HepG2 (cell line): ENCODE measurements around the gene DHRS12. TPM values are rescaled to one million over a fixed set of nuclear protein-coding genes. Genes with fewer than 3 reads are reported as not detected.

Source experiments
- ATAC-seq: fragments of 200-7000 bp; cut with Tn5 transposase; 3 replicates; pipeline ENCODE4 v1.9.1; 2020; ENCODE audit warnings: mild to moderate bottlenecking, moderate library complexity
- BruUV-seq: library from RNA; stranded (reverse); fragments of 400-500 nt; replicated peaks from 2 replicates; lab custom pipeline; 2021; lab: Mats Ljungman, UMichigan
- CTCF ChIA-PET: fragments of 300-600 bp; formaldehyde crosslinking; extraction: SDS; loops from one replicate; lab custom pipeline; 2021; ENCODE audit warnings: low total read pairs, inconsistent platforms, low intra/inter-chr PET ratio; lab: Yijun Ruan, JAX
- POLR2A ChIA-PET: fragments of 350-600 bp; sonication (Branson Sonifier 250); formaldehyde crosslinking; loops from one replicate; lab custom pipeline; 2020; ENCODE audit warnings: antibody characterized with exemption, inconsistent platforms; lab: Yijun Ruan, JAX
- DNase-seq: peaks from one replicate; pipeline ENCODE4 v3.0.0-alpha.2; 2015; ENCODE audit warnings: low spot score
- FAIRE-seq: peaks from 3 replicates; lab custom pipeline; 2011; peaks lifted over from hg19 to GRCh38; lab: Jason Lieb, UNC
- H2AFZ ChIP-seq: one replicate; pipeline ENCODE4 v1.6.1; 2011; ENCODE audit warnings: low read length, inconsistent platforms
- H3K27ac ChIP-seq: fragments of 300-600 bp; 3 replicates; pipeline ENCODE4 v1.8.0; 2011; ENCODE audit warnings: mixed run types, mild to moderate bottlenecking, mixed read lengths, low read length, inconsistent platforms; ENCODE audit not compliant: insufficient read depth; ENCODE audit errors: extremely low read length
- H3K27me3 ChIP-seq, 2 experiments: fragments of 200-600 bp in 1 of 2; 2 replicates in 1 of 2; 3 replicates in 1 of 2; pipeline versions ENCODE4 v1.6.0 to v1.8.0; 2011; ENCODE audit warnings: low read length in 2 of 2, mild to moderate bottlenecking in 2 of 2, moderate library complexity in 2 of 2, inconsistent platforms in 1 of 2; ENCODE audit not compliant: insufficient read depth in 2 of 2, control insufficient read depth in 1 of 2
- H3K36me3 ChIP-seq, 2 experiments: fragments of 200-600 bp in 1 of 2; replicated peaks in 1 of 2; 2 replicates in 1 of 2; 3 replicates in 1 of 2; pipeline versions ENCODE4 v1.5.1 to v1.8.0; 2011; ENCODE audit warnings: low read length in 2 of 2, inconsistent platforms in 1 of 2; ENCODE audit not compliant: insufficient read depth in 2 of 2, control insufficient read depth in 1 of 2
- H3K4me1 ChIP-seq: 2 replicates; pipeline ENCODE4 v1.5.1; 2012; ENCODE audit warnings: low read length, inconsistent platforms; ENCODE audit not compliant: insufficient read depth
- H3K4me2 ChIP-seq: 2 replicates; pipeline ENCODE4 v1.6.0; 2011; ENCODE audit warnings: low read depth, low read length, inconsistent platforms
- H3K4me3 ChIP-seq, 3 experiments: fragments of 200-600 bp in 1 of 3; sonication (generic), shearing (Covaris generic) in 1 of 3; replicated peaks in 1 of 3; 2 replicates each; pipeline ENCODE4 v1.5.1; 2011 to 2016; ENCODE audit warnings: low read length in 3 of 3, inconsistent platforms in 2 of 3, low read depth in 2 of 3, mild to moderate bottlenecking in 2 of 3, control low read depth in 1 of 3, mixed read lengths in 1 of 3; ENCODE audit not compliant: insufficient read depth in 1 of 3
- H3K79me2 ChIP-seq: one replicate; pipeline ENCODE4 v1.6.1; 2011; ENCODE audit warnings: low read length, inconsistent platforms; ENCODE audit not compliant: insufficient read depth
- H3K9ac ChIP-seq: 2 replicates; pipeline ENCODE4 v1.6.0; 2011; ENCODE audit warnings: mild to moderate bottlenecking, low read depth, low read length, inconsistent platforms; ENCODE audit not compliant: insufficient read depth
- H3K9me3 ChIP-seq: 2 replicates; pipeline ENCODE4 v1.5.1; 2012; ENCODE audit warnings: mild to moderate bottlenecking, low read length
- H4K20me1 ChIP-seq: 2 replicates; pipeline ENCODE4 v1.6.0; 2011; ENCODE audit warnings: inconsistent platforms, mild to moderate bottlenecking, low read length, moderate library complexity; ENCODE audit not compliant: insufficient read depth
- BATF2 ChIP-seq: sonication (generic); formaldehyde crosslinking; IDR thresholded peaks from 2 replicates; pipeline ENCODE4 v1.8.0; 2022; ENCODE audit warnings: mild to moderate bottlenecking, missing genetic modification reagents, moderate library complexity
- MAFF ChIP-seq: IDR thresholded peaks from 2 replicates; pipeline ENCODE4 v1.6.1; 2011; ENCODE audit warnings: low read depth, low read length, improper control_type of control experiment
- MXI1 ChIP-seq: IDR thresholded peaks from 3 replicates; pipeline ENCODE4 v1.6.1; 2012; ENCODE audit warnings: low read depth, low read length, inconsistent platforms, borderline replicate concordance
- NRL ChIP-seq: sonication (generic); formaldehyde crosslinking; IDR thresholded peaks from 2 replicates; pipeline ENCODE4 v1.5.0; 2020; ENCODE audit warnings: missing genetic modification reagents, mild to moderate bottlenecking, moderate library complexity, borderline replicate concordance
- ZNF512 ChIP-seq: sonication (generic); formaldehyde crosslinking; IDR thresholded peaks from 2 replicates; pipeline ENCODE4 v1.4.0; 2020; ENCODE audit warnings: mild to moderate bottlenecking, missing genetic modification reagents
- ZNF569 ChIP-seq: sonication (generic); formaldehyde crosslinking; IDR thresholded peaks from 2 replicates; pipeline ENCODE4 v1.5.0; 2020; ENCODE audit warnings: mild to moderate bottlenecking, missing genetic modification reagents, moderate library complexity, borderline replicate concordance
- ZNF674 ChIP-seq: sonication (generic); formaldehyde crosslinking; IDR thresholded peaks from 2 replicates; pipeline ENCODE4 v1.5.0; 2020; ENCODE audit warnings: low read depth, mild to moderate bottlenecking, missing genetic modification reagents
- ZNF7 ChIP-seq: IDR thresholded peaks from 2 replicates; pipeline ENCODE4 v1.6.1; 2016; ENCODE audit warnings: missing biosample characterization, missing genetic modification reagents
- WGBS: methylation state at CpG from one replicate; pipeline ENCODE4 v1.1.6; 2017; ENCODE audit warnings: low lambda C conversion rate; 5-methylcytosine and 5-hydroxymethylcytosine counted together
- in situ Hi-C: cut with HindIII; loops from 2 replicates; pipeline ENCODE4 v1.10.0; 2017; ENCODE audit warnings: low pct_unique_long_range_greater_than_20kb; ENCODE audit not compliant: extremely low pct_ligation_motif_present
- intact Hi-C: fragments of 100-400 bp; cut with micrococcal nuclease; formaldehyde crosslinking; loops from one replicate; pipeline ENCODE4 v1.10.0; 2022; ENCODE audit not compliant: unreplicated experiment
- polyA plus RNA-seq, 8 experiments: library from polyadenylated mRNA; depleted of rRNA in 3 of 8; stranded (reverse) in 7 of 8; unstranded in 1 of 8; fragments of >200 nt; fragmentation: Illumina TruSeq in 4 of 8; extraction: Trizol in 4 of 8; gene quantifications; 2 replicates each; pipeline versions ENCODE4 v1.2.1 to v1.2.3, GENCODE V29; 2011 to 2016; ENCODE audit warnings: low read depth in 4 of 8, missing spikeins in 1 of 8, mixed read lengths in 1 of 8; ENCODE audit not compliant: insufficient read depth in 1 of 8
- total RNA-seq, 5 experiments: library from RNA; depleted of rRNA; stranded (reverse); fragments of >200 nt; fragmentation: Illumina TruSeq; extraction: Trizol; gene quantifications; 2 replicates each; pipeline ENCODE4 v1.2.3, GENCODE V29; 2016; ENCODE audit warnings: low read depth in 1 of 5

Gene DHRS12
- total and polyA plus RNA-seq, 2 of the 13 experiments (the other 11 are each of a cell fraction or from before 2014, with no cell fraction given) = 7.2 to 8.4 TPM

- BruUV-seq = no TSS peak
- Histone ChIP-seq H4K20me1 (no peaks in the 10 kb centered on the region), H2AFZ (no peak overlapping the region), H3K27me3 (no peaks in the 10 kb centered on the region), H3K4me1 (peaks cover 14% of the 10 kb centered on the region), H3K9me3 (no peaks in the 10 kb centered on the region), H3K9ac (no peak overlapping the region), H3K4me3 (no peak overlapping the region), H3K36me3 (no peaks in the 10 kb centered on the region), H3K4me2 (no peak overlapping the region), H3K79me2 (no peaks in the 10 kb centered on the region), H3K27ac (no peak overlapping the region)
- in situ Hi-C loops = no loop called here
- TF ChIP-seq MAFF (no peak), NRL (no peak), ZNF512 (CRISPR knock-in tag) (no peak), ZNF7 (CRISPR knock-in tag) (no peak), ZNF569 (CRISPR knock-in tag) (no peak), ZNF674 (CRISPR knock-in tag) (no peak), BATF2 (no peak), MXI1 (no peak)
- DNase-seq = no peak
- POLR2A ChIA-PET = no interaction called here
- CTCF ChIA-PET = no interaction called here
- FAIRE-seq = no peak
- no peak for ATAC-seq
- intact Hi-C loops = no loop called here
- 77% methylated on average over 3 of the region's 3 CpGs for WGBS
Measured at GRCh38 chr13:51843529-51843928, 39.6 kb upstream of the DHRS12 start.
